GM12873 (cell line): Measurements from ENCODE around the gene SLC38A9.

Source experiments
- CTCF ChIP-seq: IDR thresholded peaks from 2 replicates; pipeline ENCODE4 v1.5.1; 2012; ENCODE audit warnings: low read depth, mild to moderate bottlenecking, moderate library complexity, low read length, control low read depth; ENCODE audit not compliant: insufficient read depth; ENCODE audit errors: missing control alignments

Gene SLC38A9

GRCh38 chr5:55633574-55634208 lies 78.4 kb downstream of the SLC38A9 start:
- no peak for TF ChIP-seq CTCF

- TF ChIP-seq CTCF = no peak
These were observed 82.3 kb downstream of the SLC38A9 start for GRCh38 chr5:55629815-55630214.

GRCh38 chr5:55626790-55627189 lies 85.3 kb downstream of the SLC38A9 start:
- TF ChIP-seq CTCF = no peak

GRCh38 chr5:55625913-55626312 lies 86.2 kb downstream of the SLC38A9 start:
- TF ChIP-seq CTCF = no peak

- TF ChIP-seq CTCF = no peak
These were observed 86.6 kb downstream of the SLC38A9 start for GRCh38 chr5:55625589-55625909.

GRCh38 chr5:55624841-55625588 lies 87.1 kb downstream of the SLC38A9 start:
- no peak for TF ChIP-seq CTCF

GRCh38 chr5:55623789-55624188 lies 88.3 kb downstream of the SLC38A9 start:
- no peak for TF ChIP-seq CTCF
